ENCODE measurements around the gene IFI27.

Gene IFI27

GRCh38 chr14:94120667-94121340, 10.3 kb downstream of the IFI27 start:
- DNase-seq, result no peak
- TF ChIP-seq EZH2 (optimal IDR thresholded peaks at IDR 0.05; ENCODE audit: low read depth, low read length) (no peak), EZH2phosphoT487 (IDR thresholded peaks at IDR 0.05; ENCODE audit: low read length) (no peak), CTCF (IDR thresholded peaks at IDR 0.05; ENCODE audit: low read length) (no peak)

DNA sequence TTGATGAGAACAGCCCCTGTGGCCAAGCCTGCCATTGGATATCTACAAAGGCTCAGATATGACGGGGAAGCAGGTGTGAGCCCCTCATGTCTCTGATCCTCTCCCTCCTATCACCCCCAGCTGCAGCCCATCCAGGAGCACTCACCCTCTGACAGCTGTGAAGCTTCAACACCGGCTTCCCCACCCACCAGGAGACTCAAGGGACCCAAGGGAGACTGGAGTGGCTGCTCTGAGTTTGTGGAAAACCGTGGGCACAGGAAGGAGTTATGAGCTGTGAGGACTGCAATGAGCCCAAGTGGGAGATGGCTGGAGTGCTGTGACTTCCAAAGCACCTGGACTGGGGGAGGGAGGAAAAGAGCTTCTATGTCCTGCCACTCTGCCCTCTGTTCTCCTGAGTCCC, 10.9 kb downstream of the IFI27 start:
- H2AFZ ChIP-seq (ENCODE audit: low read length), result no peak overlapping the region
- no peaks in the 10 kb centered on the region for H3K36me3 ChIP-seq (replicated peaks; ENCODE audit: insufficient read depth, low read length)
- no peaks in the 10 kb centered on the region for H3K9me3 ChIP-seq (replicated peaks; ENCODE audit: insufficient read depth, low read length)
- no peaks in the 10 kb centered on the region for H3K4me1 ChIP-seq (ENCODE audit: low read length)
- no peak overlapping the region for H3K27ac ChIP-seq (ENCODE audit: low read length)
- H3F3A ChIP-seq (ENCODE audit: insufficient read depth, low read length), result no peaks in the 10 kb centered on the region
- no peak overlapping the region for H3K4me3 ChIP-seq (ENCODE audit: low read length)
- no peak overlapping the region for H3K9ac ChIP-seq (ENCODE audit: low read length)
- no peak for DNase-seq
- no peaks in the 10 kb centered on the region for H3K27me3 ChIP-seq (replicated peaks; ENCODE audit: insufficient read depth, low read length)
- TF ChIP-seq CTCF (IDR thresholded peaks at IDR 0.05; ENCODE audit: low read length) (no peak), EZH2 (optimal IDR thresholded peaks at IDR 0.05; ENCODE audit: low read depth, low read length) (no peak), EZH2phosphoT487 (IDR thresholded peaks at IDR 0.05; ENCODE audit: low read length) (no peak)
- H3K9me2 ChIP-seq (replicated peaks; ENCODE audit: insufficient read depth, low read length), result no peaks in the 10 kb centered on the region
- no peaks in the 10 kb centered on the region for H3K79me2 ChIP-seq (ENCODE audit: low read length)
- H4K20me1 ChIP-seq (ENCODE audit: insufficient read depth, low read length), result no peaks in the 10 kb centered on the region
- no peak overlapping the region for H3K4me2 ChIP-seq (ENCODE audit: low read depth, low read length)

More at GRCh38 chr14:94120667-94121340, 10.3 kb downstream of the IFI27 start:
- Histone ChIP-seq H3K4me1 (ENCODE audit: low read length) (no peaks in the 10 kb centered on the region), H3K9me2 (replicated peaks; ENCODE audit: insufficient read depth, low read length) (no peaks in the 10 kb centered on the region), H3K79me2 (ENCODE audit: low read length) (no peaks in the 10 kb centered on the region), H3K9ac (ENCODE audit: low read length) (no peak overlapping the region), H2AFZ (ENCODE audit: low read length) (no peak overlapping the region), H3K4me3 (ENCODE audit: low read length) (no peak overlapping the region), H4K20me1 (ENCODE audit: insufficient read depth, low read length) (no peaks in the 10 kb centered on the region), H3K4me2 (ENCODE audit: low read depth, low read length) (no peak overlapping the region), H3K36me3 (replicated peaks; ENCODE audit: insufficient read depth, low read length) (no peaks in the 10 kb centered on the region), H3K9me3 (replicated peaks; ENCODE audit: insufficient read depth, low read length) (no peaks in the 10 kb centered on the region), H3K27ac (ENCODE audit: low read length) (no peak overlapping the region), H3K27me3 (replicated peaks; ENCODE audit: insufficient read depth, low read length) (no peaks in the 10 kb centered on the region), H3F3A (ENCODE audit: insufficient read depth, low read length) (no peaks in the 10 kb centered on the region)

DNA sequence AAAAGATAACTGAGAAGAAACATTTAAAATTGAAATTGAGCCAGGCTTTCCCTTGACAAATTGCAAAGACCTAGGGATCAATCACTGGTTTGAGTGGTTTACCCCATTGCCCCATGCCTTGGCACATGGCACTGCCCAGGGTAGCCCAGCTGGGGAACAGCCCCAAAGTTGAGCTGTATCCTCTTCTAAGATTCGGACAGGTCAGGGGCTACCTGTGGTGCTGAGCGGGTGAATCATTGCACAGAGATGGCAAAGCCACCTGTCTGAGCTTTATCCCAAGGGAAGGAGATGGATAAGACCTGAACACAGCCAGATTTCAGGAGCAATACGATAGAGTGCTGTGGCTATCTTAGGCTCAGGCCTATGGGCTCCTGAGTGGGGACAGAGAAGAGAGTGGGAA, 11.9 kb downstream of the IFI27 start:
- no peak for TF ChIP-seq EZH2phosphoT487 (IDR thresholded peaks at IDR 0.05; ENCODE audit: low read length)
- TF ChIP-seq CTCF (IDR thresholded peaks at IDR 0.05; ENCODE audit: low read length), result no peak
- no peak for TF ChIP-seq EZH2 (optimal IDR thresholded peaks at IDR 0.05; ENCODE audit: low read depth, low read length)
- Histone ChIP-seq H3F3A (ENCODE audit: insufficient read depth, low read length) (no peaks in the 10 kb centered on the region), H3K27me3 (replicated peaks; ENCODE audit: insufficient read depth, low read length) (no peaks in the 10 kb centered on the region), H3K9me2 (replicated peaks; ENCODE audit: insufficient read depth, low read length) (no peaks in the 10 kb centered on the region), H3K27ac (ENCODE audit: low read length) (no peak overlapping the region), H3K4me2 (ENCODE audit: low read depth, low read length) (no peak overlapping the region), H3K79me2 (ENCODE audit: low read length) (no peaks in the 10 kb centered on the region), H3K4me1 (ENCODE audit: low read length) (no peaks in the 10 kb centered on the region), H3K36me3 (replicated peaks; ENCODE audit: insufficient read depth, low read length) (no peaks in the 10 kb centered on the region), H4K20me1 (ENCODE audit: insufficient read depth, low read length) (no peaks in the 10 kb centered on the region), H3K4me3 (ENCODE audit: low read length) (no peak overlapping the region), H2AFZ (ENCODE audit: low read length) (no peak overlapping the region), H3K9me3 (replicated peaks; ENCODE audit: insufficient read depth, low read length) (no peaks in the 10 kb centered on the region), H3K9ac (ENCODE audit: low read length) (no peak overlapping the region)
- DNase-seq, result no peak
